ENCODE data around the gene COA7.

- TF ChIP-seq, protein P1, sequence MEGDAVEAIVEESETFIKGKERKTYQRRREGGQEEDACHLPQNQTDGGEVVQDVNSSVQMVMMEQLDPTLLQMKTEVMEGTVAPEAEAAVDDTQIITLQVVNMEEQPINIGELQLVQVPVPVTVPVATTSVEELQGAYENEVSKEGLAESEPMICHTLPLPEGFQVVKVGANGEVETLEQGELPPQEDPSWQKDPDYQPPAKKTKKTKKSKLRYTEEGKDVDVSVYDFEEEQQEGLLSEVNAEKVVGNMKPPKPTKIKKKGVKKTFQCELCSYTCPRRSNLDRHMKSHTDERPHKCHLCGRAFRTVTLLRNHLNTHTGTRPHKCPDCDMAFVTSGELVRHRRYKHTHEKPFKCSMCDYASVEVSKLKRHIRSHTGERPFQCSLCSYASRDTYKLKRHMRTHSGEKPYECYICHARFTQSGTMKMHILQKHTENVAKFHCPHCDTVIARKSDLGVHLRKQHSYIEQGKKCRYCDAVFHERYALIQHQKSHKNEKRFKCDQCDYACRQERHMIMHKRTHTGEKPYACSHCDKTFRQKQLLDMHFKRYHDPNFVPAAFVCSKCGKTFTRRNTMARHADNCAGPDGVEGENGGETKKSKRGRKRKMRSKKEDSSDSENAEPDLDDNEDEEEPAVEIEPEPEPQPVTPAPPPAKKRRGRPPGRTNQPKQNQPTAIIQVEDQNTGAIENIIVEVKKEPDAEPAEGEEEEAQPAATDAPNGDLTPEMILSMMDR (IDR thresholded peaks at IDR 0.05) = no peak
- TF ChIP-seq POLR2A (IDR thresholded peaks at IDR 0.05) = no peak
These were observed 34.4 kb downstream of the COA7 start for GRCh38 chr1:52663716-52664115.
